Endothelial cell of umbilical vein (primary cell): ENCODE measurements around the gene MTPN. TPM values are rescaled to one million over a fixed set of nuclear protein-coding genes. Genes with fewer than 3 reads are reported as not detected.

ENCODE experiments used
- BruUV-seq: library from RNA; stranded (reverse); fragments of 400-500 nt; replicated peaks from 2 replicates; lab custom pipeline; 2021; lab: Mats Ljungman, UMichigan
- CTCF ChIA-PET: fragments of 300-600, 350-600 bp; sonication (Branson Sonifier 250); formaldehyde crosslinking; loops from one replicate; lab custom pipeline; 2021; ENCODE audit warnings: antibody characterized with exemption, inconsistent platforms; lab: Charles Lee
- POLR2A ChIA-PET: fragments of 300-600, 350-600 bp; sonication (Branson Sonifier 250); formaldehyde crosslinking; loops from one replicate; lab custom pipeline; 2021; ENCODE audit warnings: antibody characterized with exemption, inconsistent platforms; lab: Charles Lee
- DNase-seq: peaks from one replicate; pipeline ENCODE4 v3.0.0-alpha.2; 2011; ENCODE audit warnings: low read depth, low spot score
- FAIRE-seq: peaks from 2 replicates; lab custom pipeline; 2011; peaks lifted over from hg19 to GRCh38; lab: Jason Lieb, UNC
- H2AFZ ChIP-seq: 2 replicates; pipeline ENCODE4 v1.6.0; 2012; ENCODE audit warnings: low read depth, low read length, control low read depth, inconsistent platforms
- H3K27ac ChIP-seq: 2 replicates; pipeline ENCODE4 v1.5.1; 2011; ENCODE audit warnings: low read depth, mild to moderate bottlenecking, control low read depth, low read length, moderate library complexity; ENCODE audit not compliant: insufficient read depth
- H3K27me3 ChIP-seq, 2 experiments: 2 replicates each; pipeline versions ENCODE4 v1.6.0 to v1.6.1; 2011; ENCODE audit warnings: low read length in 2 of 2, mixed read lengths in 1 of 2; ENCODE audit not compliant: control insufficient read depth in 2 of 2, insufficient read depth in 2 of 2
- H3K36me3 ChIP-seq, 2 experiments: 2 replicates in 1 of 2; 3 replicates in 1 of 2; pipeline ENCODE4 v1.5.1; 2011; ENCODE audit warnings: low read length in 2 of 2, mild to moderate bottlenecking in 1 of 2, moderate library complexity in 1 of 2; ENCODE audit not compliant: control insufficient read depth in 2 of 2, insufficient read depth in 2 of 2; ENCODE audit errors: extremely low read depth in 1 of 2
- H3K4me1 ChIP-seq: 3 replicates; pipeline ENCODE4 v1.5.1; 2011; ENCODE audit warnings: mild to moderate bottlenecking, low read length; ENCODE audit not compliant: control insufficient read depth, insufficient read depth; ENCODE audit errors: extremely low read depth
- H3K4me2 ChIP-seq: 2 replicates; pipeline ENCODE4 v1.6.1; 2011; ENCODE audit warnings: low read length, control low read depth, mixed read lengths; ENCODE audit not compliant: insufficient read depth
- H3K4me3 ChIP-seq, 3 experiments: fragments of 200-600 bp in 1 of 3; sonication (generic), shearing (Covaris generic) in 1 of 3; replicated peaks in 1 of 3; 2 replicates each; pipeline ENCODE4 v1.5.1; 2011 to 2016; ENCODE audit warnings: control low read depth in 3 of 3, low read length in 3 of 3, mild to moderate bottlenecking in 2 of 3, inconsistent platforms in 1 of 3, low read depth in 1 of 3, moderate library complexity in 1 of 3; ENCODE audit not compliant: insufficient read depth in 1 of 3
- H3K79me2 ChIP-seq: 2 replicates; pipeline ENCODE4 v1.6.0; 2012; ENCODE audit warnings: low read length, inconsistent platforms; ENCODE audit not compliant: control insufficient read depth, insufficient read depth
- H3K9ac ChIP-seq: replicated peaks from 2 replicates; pipeline ENCODE3; 2011; ENCODE audit warnings: low read length, control low read depth; ENCODE audit not compliant: insufficient read depth; ENCODE audit errors: extremely low read depth
- H3K9me1 ChIP-seq: replicated peaks from 3 replicates; pipeline ENCODE4 v1.6.0; 2011; ENCODE audit warnings: mild to moderate bottlenecking, low read length; ENCODE audit not compliant: control insufficient read depth, insufficient read depth; ENCODE audit errors: extremely low read depth
- H3K9me3 ChIP-seq: replicated peaks from 2 replicates; pipeline ENCODE4 v1.5.1; 2012; ENCODE audit warnings: low read length, inconsistent platforms; ENCODE audit not compliant: control insufficient read depth, insufficient read depth
- H4K20me1 ChIP-seq: replicated peaks from 2 replicates; pipeline ENCODE3; 2011; ENCODE audit warnings: mild to moderate bottlenecking, low read length; ENCODE audit not compliant: control insufficient read depth, insufficient read depth; ENCODE audit errors: extremely low read depth
- FOS ChIP-seq: IDR thresholded peaks from 2 replicates; pipeline ENCODE4 v1.6.1; 2011; ENCODE audit warnings: mild to moderate bottlenecking, low read length, moderate library complexity, borderline replicate concordance; ENCODE audit not compliant: insufficient read depth
- GATA2 ChIP-seq: IDR thresholded peaks from 2 replicates; pipeline ENCODE4 v1.7.0; 2011; ENCODE audit warnings: low read depth, mild to moderate bottlenecking, moderate library complexity, mixed read lengths, low read length; ENCODE audit not compliant: insufficient read length, insufficient read depth
- MYC ChIP-seq: IDR thresholded peaks from one replicate; pipeline ENCODE4 v1.6.1; 2011; ENCODE audit warnings: mild to moderate bottlenecking, low read depth, low read length
- POLR2A ChIP-seq: IDR thresholded peaks from 2 replicates; pipeline ENCODE4 v1.6.1; 2012; ENCODE audit warnings: low read depth, mild to moderate bottlenecking, control low read depth, low read length
- POLR2AphosphoS5 ChIP-seq: IDR thresholded peaks from 2 replicates; pipeline ENCODE4 v1.6.1; 2012; ENCODE audit warnings: low read depth, mild to moderate bottlenecking, control low read depth, low read length, moderate library complexity; ENCODE audit not compliant: insufficient read depth
- dilution Hi-C: fragments of 300-500 bp; cut with MboI; formaldehyde crosslinking; loops from one replicate; pipeline ENCODE4 v1.15.0; 2019; ENCODE audit warnings: low sequenced_read_pairs; ENCODE audit not compliant: extremely low pct_ligation_motif_present
- intact Hi-C: fragments of 100-400 bp; cut with micrococcal nuclease; formaldehyde crosslinking; loops from one replicate; pipeline ENCODE4 v1.10.0; 2022
- polyA plus RNA-seq, 4 experiments: library from polyadenylated mRNA; depleted of rRNA in 3 of 4; stranded (reverse) in 3 of 4; unstranded in 1 of 4; fragments of >200 nt; gene quantifications; 2 replicates each; pipeline versions ENCODE4 v1.2.1 to v1.2.3, GENCODE V29; 2011 to 2012; ENCODE audit warnings: missing spikeins in 1 of 4
- total RNA-seq: library from RNA; stranded (reverse); gene quantifications from 2 replicates; pipeline ENCODE4 v1.2.3, GENCODE V29; 2021
- TF ChIP-seq, protein P1 (sequence below): IDR thresholded peaks from 2 replicates; pipeline ENCODE4 v1.6.1; 2011; ENCODE audit not compliant: insufficient read depth, insufficient read length
- TF ChIP-seq, protein P2 (sequence below), 2 donors: IDR thresholded peaks; 1 replicate in 1 of 2; 2 replicates in 1 of 2; pipeline ENCODE4 v1.5.1; 2011; ENCODE audit warnings: low read length in 2 of 2, mild to moderate bottlenecking in 2 of 2, moderate library complexity in 2 of 2, control low read depth in 1 of 2, inconsistent platforms in 1 of 2, low read depth in 1 of 2; ENCODE audit not compliant: insufficient read depth in 1 of 2; ENCODE audit errors: extremely low read depth in 1 of 2

Gene MTPN
- total and polyA plus RNA-seq, 2 donors (not counting 3 experiments of a cell fraction or from before 2014, with no cell fraction given) = 58.1 to 174 TPM

DNA sequence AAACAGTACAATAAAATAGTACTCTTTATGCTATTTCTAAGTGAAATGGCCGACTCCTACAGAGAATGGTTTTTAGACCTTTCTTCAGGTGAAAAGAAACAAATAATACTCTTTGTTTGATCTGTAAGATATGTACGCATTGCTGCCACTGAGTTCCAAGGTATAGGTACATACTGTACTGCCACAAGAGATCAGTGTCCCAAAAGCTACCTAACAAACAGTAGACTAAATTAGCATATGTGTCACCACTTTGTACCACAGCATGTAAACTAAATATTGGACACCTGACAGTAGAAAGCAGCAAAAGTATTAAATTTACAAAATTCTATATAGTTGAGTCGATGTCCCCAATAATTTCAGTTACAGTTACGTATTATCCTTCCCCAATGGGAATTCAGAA lies 14.4 kb downstream of the MTPN start:
- no peaks in the 10 kb centered on the region for H3K9me3 ChIP-seq
- no peaks in the 10 kb centered on the region for H3K9me1 ChIP-seq
- H3K27ac ChIP-seq = no peak overlapping the region
- intact Hi-C loops = no loop called here
- H3K4me2 ChIP-seq = no peak overlapping the region
- peaks cover 0 to 3% of the 10 kb centered on the region in 2 experiments for H3K36me3 ChIP-seq
- H3K27me3 ChIP-seq = no peaks in the 10 kb centered on the region
- H4K20me1 ChIP-seq = peaks cover 14% of the 10 kb centered on the region
- no peak overlapping the region for H3K9ac ChIP-seq
- H2AFZ ChIP-seq = no peak overlapping the region
- CTCF ChIA-PET = no interaction called here
- peaks cover 97% of the 10 kb centered on the region for H3K79me2 ChIP-seq
- DNase-seq (no peak), FAIRE-seq (no peak)
- H3K4me1 ChIP-seq = no peaks in the 10 kb centered on the region
- BruUV-seq = no TSS peak
- dilution Hi-C loops = no loop called here
- no peak overlapping the region for H3K4me3 ChIP-seq
- POLR2A ChIA-PET = no interaction called here
- TF ChIP-seq POLR2AphosphoS5 = no peak
- no peak for TF ChIP-seq MYC
- TF ChIP-seq, protein P1, sequence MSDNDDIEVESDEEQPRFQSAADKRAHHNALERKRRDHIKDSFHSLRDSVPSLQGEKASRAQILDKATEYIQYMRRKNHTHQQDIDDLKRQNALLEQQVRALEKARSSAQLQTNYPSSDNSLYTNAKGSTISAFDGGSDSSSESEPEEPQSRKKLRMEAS = no peak
- TF ChIP-seq FOS = no peak
- no peak for TF ChIP-seq GATA2
- TF ChIP-seq POLR2A = no peak
- TF ChIP-seq, protein P2, sequence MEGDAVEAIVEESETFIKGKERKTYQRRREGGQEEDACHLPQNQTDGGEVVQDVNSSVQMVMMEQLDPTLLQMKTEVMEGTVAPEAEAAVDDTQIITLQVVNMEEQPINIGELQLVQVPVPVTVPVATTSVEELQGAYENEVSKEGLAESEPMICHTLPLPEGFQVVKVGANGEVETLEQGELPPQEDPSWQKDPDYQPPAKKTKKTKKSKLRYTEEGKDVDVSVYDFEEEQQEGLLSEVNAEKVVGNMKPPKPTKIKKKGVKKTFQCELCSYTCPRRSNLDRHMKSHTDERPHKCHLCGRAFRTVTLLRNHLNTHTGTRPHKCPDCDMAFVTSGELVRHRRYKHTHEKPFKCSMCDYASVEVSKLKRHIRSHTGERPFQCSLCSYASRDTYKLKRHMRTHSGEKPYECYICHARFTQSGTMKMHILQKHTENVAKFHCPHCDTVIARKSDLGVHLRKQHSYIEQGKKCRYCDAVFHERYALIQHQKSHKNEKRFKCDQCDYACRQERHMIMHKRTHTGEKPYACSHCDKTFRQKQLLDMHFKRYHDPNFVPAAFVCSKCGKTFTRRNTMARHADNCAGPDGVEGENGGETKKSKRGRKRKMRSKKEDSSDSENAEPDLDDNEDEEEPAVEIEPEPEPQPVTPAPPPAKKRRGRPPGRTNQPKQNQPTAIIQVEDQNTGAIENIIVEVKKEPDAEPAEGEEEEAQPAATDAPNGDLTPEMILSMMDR (IDR thresholded peaks at IDR 0.05; ENCODE audit: extremely low read depth in 1 of 2, insufficient read depth in 1 of 2, low read depth in 1 of 2, low read length in 2 of 2) = no peak
